DND-41 (cell line): ENCODE measurements around the gene TRAF3IP3.

Source experiments
- CTCF ChIP-seq: IDR thresholded peaks from 2 replicates; pipeline ENCODE4 v1.5.1; 2012; ENCODE audit warnings: borderline replicate concordance, low read length, moderate library complexity, mild to moderate bottlenecking; ENCODE audit not compliant: poor library complexity, severe bottlenecking; ENCODE audit errors: extremely low read depth
- EZH2 ChIP-seq: IDR thresholded peaks from 3 replicates; pipeline ENCODE4 v1.6.1; 2012; ENCODE audit warnings: borderline replicate concordance, low read depth, mild to moderate bottlenecking, moderate library complexity, low read length, inconsistent platforms; ENCODE audit not compliant: severe bottlenecking

GRCh38 chr1:209802117-209802779 is 46.4 kb downstream of the TRAF3IP3 start:
- TF ChIP-seq CTCF (no peak), EZH2 (no peak)
